ENCODE results near the gene TRIM46.
A peak's percentile ranks its signal among the peaks of the same experiment; 100 is the strongest.
"Not testable (repeated sequence)": the region's sequence is repeated elsewhere in the genome, so short reads cannot be mapped to it uniquely, and the experiment has no call there.

Gene TRIM46

DNA sequence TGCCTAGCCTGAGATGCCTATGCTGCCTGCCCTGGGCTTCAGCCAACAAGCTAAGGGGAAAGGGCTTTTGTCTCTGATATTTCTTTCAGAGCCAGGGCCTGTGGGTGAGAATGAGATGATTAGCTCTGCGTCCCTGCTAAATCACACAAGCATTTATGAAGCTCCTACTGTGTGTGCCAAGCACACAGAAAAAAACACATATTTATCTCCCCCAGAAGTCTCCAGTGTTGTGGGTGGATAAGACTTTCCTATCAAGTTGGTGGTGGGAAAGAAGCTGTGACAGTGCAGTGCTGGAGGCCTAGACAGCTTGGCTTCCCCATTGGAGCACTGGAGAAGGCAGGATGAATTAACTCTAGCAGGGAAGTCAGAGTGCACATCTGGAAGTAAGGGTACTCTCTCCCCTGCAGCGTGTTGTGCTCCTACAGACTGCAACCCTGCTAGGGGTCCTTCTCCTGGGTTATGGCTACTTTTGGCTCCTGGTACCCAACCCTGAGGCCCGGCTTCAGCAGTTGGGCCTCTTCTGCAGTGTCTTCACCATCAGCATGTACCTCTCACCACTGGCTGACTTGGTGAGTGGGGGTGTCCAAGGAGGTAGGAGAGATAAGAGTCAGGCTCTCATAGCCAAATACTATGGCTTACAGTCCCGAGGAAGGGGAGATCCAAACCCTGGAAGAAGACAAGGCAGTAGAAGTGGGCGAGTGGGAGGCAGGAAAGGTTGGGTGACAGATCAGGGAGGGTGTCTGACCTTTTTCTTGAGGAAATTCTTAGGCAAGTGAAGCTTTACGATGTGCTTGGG is 36.3 kb upstream of the TRIM46 start:
- no peak for DNase-seq

DNA sequence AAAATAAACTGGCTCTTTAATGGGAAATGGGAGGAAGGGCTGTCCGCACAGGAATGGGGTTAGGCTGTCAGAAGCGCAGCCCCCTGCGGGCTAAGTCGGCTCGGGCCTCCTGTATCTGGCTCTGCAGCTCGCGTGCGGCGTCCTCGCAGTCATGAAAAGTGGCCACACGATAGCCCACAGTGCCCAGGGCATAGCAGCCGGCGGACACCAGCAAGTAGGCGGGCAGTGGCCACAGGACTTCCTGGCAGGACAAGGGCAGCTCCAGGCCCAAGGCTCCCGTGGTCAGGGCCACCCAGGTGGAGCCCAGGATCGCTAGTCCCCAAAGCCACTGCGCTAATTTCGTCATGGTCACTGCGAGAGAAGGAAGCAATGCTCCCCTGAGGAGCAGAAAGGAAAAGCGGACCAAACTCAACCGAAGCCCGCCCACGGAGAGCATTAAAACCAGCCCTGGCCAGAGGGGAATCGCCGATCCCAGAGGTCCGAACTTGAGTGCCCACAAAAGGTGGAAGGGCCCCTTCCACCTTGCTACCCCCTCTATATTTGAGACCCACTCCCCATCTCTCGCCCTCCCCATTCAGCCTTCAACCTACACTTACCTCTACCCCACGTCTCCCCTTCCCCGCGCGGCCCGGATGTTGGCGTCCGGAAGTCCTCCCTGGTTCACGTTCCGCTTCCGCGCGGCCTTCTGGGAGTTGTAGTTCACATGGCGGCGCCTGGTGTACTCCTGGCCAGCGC is 33.6 kb upstream of the TRIM46 start, which contains the start of gene DPM3:
DPM3 (minus strand) TSS at position 637 of the 735 bp plus-strand sequence; CDS start at position 346, 291 bp downstream.
- peak; percentile 70 for DNase-seq

DNA sequence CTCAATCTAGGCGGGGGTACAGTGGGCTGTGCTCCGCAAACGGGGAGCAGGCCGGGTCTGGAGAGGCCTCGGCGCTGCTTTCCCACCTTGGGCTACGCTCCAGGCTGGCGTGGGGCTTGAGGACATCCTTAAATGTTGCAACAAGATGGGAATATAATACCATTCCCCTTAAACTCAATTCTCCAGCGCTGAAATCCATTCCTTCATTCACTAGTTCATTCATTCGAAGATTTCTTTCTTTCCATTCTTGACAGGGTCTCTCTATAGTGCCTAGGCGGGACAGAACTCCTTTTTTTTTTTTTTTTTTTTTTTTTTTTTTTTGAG is 33.1 kb upstream of the TRIM46 start:
- no peak for DNase-seq

DNA sequence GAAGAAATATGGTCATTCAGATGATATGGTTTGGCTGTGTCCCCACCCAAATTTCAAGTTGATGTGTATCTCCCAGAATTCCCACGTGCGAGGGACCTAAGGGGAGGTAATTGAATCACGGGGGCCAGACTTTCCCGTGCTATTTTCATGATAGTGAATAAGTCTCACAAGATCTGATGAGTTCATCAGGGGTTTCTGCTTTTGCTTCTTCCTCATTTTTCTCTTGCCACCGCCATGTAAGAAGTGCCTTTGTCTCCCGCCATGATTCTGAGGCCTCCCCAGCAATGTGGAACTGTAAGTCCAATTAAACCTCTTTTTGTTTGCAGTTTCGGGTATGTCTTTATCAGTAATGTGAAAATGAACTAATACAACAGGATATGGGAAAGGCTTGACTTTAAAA is 31.9 kb upstream of the TRIM46 start:
- DNase-seq = no peak

DNA sequence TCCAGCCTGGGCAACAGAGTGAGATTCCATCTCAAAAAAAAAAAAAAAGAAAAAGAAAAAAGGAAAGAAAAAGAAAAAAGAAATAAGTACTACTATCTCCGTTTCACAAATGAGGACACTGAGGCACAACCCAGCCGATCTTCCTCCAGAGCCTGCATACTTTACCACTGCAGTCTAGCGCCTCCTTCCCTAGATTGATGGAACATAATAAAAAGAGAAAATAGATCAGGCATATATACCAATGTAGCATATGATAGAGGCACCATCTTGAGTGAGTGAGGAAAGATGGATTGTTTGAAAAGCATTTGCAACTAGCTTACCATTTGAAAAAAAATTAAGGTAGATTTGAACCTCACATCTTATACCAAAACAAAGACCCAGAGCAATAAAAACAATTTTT is 28.2 kb upstream of the TRIM46 start:
- DNase-seq = no peak

DNA sequence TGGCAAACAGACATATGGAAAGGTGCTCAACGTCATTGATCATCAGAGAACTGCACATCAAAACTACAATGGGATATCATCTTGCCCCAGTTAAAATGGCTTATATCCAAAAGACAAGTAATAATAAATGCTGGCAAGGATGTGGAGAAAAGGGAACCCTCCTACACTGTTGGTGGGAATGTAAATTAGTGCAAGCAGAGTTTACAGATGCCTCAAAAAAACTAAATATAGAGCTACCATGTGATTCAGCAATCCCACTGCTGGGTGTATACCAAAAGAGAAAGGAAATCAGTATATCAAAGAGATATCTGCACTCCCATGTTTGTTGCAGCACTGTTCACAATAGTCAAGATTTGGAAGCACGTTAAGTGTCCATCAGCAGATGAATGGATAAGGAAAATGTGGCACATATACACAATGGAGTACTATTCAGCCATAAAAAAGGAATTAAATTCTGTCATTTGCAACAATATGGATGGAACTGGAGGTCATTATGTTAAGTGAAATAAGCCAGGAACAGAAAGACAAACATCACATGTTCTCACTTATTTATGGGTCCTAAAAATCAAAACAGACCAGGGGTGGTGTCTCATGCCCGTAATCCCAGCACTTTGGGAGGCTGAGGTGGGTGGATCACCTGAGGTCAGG is 17.5 kb upstream of the TRIM46 start:
- not testable (repeated sequence) for DNase-seq

DNA sequence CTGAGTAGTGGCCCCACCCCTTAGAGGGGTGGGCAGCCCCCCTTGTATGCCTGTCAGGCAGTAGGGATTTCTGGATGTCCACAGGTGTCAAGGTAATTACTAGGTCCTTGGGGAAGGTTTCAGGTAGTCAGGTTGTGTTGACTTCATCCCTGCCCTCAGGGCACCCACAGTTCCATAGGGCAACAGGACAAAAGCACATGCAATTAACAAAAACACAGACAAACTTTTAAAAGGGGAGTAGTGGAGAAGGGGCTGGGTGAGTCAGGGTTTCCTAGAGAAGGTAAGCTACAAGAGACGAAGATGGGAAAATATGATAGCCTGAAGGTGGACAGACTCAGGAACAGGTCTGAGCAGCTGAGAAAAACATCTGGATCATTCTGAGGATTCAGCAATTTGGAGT is 14.7 kb upstream of the TRIM46 start:
- DNase-seq = no peak

DNA sequence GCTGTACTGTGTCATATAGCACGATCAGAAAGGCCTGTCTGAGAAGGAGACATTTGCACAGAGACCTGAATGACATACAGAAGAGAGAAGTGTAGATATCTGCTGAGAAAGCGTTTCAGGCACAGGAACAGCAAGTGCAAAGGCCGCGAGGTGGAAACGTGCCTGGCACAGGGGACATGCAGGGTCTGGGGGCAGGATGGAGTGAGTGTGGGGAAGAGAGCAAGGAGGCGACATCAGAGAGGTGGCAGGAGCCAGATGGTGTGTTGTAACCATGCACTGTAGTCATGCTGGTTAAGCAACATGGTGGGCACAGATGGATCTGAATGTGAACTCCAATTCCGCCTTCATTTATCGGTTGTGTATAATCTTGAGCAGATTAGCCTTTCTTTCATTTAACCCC is 13.5 kb upstream of the TRIM46 start:
- DNase-seq = no peak

DNA sequence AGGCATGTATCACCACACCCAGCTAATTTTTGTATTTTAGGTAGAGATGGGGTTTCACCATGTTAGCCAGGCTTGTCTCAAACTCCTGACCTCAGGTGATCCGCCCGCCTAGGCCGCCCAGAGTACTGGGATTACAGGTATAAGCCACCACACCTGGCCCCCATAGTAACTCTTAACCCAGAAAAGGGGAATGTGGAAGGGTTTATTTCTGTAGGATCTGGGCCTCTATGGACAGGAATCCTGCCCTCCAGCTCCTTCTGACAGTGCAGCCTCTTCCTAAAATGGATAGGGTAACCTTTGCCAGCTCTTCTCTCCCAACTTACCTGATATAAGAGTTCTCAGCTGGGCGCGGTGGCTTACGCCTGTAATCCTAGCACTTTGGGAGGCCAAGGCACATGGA is 11.0 kb upstream of the TRIM46 start:
- DNase-seq = not testable (repeated sequence)

DNA sequence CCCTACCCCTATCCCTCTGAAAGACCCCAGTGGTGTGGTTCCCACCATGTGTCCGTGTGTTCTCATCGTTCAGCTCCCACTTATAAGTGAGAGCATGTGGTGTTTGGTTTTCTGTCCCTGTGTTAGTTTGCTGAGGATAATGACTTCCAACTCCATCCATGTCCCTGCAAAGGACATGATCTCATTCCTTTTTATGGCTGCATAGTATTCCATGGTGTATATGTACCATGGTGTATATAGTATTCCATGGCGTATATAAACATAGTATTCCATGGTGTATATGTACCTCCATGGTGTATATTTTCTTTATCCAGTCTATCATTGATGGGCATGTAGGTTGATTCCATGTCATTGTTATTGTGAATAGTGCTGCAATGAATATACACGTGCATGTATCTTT is 9.9 kb upstream of the TRIM46 start:
- DNase-seq = not testable (repeated sequence)

DNA sequence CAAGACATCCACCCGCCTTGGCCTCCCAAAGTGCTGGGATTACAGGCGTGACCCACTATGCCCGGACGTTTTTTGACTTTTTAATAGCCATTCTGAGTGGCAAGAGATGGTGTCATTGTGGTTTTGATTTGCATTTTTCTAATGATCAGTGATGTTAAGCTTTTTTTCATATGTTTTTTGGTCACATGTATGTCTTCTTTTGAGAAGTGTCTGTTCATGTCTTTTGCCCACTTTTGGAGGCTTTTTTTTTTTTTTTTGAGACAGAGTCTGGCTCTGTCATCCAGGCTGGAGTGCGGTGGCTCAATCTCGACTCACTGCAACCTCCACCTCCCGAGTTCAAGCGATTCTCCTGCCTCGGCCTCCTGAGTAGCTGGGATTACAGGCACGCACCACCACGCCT is 9.0 kb upstream of the TRIM46 start:
- DNase-seq = not testable (repeated sequence)

DNA sequence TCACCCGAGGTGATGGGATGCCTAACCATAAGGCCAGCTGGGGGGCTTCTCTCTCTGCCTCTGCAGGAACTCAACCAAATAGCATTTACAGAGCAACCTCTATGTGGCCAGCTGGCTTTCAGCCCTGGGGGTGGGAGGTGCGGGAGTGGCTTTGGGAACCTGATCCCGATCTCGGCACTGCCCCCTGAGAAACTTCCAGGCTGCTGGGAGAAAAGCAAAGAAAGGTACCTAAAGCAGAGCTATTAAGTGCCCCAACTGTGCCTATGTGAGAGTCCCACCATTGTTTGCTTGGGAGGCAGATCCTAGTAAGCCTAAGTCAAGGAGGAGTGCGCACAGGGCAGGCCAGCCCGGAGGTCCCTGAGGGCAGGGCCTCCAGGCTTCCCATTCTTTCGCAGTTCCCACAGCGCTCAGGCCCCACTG is 7.6 kb upstream of the TRIM46 start:
- DNase-seq = no peak

DNA sequence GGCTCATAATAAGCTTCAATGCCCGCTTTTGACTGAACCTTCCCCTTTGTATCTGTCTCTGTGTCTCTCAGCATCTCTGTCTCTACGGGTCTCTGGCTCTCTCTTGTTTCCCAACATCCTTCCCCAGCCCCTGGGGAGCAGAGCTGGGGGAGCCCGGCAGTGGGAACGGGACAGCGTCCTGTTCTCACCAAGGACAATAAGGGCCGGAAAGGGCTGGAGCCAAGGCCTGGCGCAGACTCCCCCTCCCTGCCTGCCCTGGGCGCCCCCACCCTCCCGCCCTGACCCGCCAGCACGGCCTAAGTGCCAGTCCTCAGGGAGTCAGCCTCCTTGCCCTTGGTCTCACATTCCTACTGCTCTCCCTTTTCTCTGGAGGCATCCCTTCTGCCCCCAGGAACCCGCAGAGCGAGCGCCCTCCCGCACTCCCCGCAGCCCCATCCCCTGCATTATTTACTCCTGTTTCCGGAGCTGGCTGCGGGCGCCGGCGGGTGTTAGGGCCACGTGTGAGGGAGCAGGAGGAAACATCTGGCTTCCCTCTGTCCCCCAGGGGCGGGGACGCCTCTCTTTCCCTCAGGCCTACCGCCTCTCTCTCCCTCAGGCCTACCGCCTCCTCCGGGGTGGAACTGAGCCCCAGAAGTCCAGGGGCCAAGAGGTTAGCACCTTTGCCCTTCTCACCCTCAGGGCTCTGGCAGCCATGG is 7.0 kb upstream of the TRIM46 start:
- no peak for DNase-seq

DNA sequence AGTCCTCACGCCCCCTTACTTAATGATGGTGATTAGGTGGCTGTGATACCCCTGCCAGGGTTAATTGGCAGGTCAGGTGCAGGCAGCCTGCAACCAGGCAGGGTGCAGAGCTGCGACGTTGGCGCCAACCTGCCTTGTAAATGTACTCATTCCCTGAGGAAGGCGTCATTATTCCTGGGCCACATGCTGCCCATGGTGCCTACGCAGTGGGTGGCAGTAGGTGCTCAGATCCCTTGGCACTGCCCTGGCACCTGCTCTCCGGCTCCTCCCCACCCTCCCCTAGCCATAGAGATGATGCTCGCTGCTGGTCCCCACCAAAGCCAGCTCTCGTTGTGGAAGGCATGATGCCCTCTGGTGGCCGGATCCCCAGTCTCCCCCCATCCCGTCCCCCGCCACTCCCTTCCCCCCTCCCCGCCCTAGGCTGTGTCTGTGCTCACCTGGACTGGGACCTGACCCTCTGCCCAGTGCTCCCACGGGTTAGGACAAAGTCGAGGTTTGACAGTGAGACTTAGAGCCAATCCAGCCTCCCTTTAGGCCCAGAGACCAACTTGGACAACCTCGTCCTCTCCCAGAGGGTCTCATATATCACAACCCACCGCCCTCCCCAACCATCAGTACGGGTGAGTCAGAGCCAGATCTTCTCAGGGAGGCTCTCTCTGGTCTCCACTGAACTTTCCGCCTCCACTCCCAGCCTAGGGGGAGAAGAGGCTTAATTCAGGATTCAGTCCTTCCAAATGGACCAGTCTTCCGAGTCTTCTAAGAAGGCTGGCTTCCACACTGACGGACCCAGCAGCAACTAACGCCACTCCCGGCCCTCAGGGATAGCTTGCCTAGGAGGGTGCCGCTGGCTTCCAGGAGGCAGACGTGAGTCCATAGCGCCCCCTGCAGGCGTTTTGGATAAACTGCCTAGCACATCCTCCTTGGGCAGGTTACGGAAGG is 6.2 kb upstream of the TRIM46 start:
- DNase-seq = peak; percentile 89

DNA sequence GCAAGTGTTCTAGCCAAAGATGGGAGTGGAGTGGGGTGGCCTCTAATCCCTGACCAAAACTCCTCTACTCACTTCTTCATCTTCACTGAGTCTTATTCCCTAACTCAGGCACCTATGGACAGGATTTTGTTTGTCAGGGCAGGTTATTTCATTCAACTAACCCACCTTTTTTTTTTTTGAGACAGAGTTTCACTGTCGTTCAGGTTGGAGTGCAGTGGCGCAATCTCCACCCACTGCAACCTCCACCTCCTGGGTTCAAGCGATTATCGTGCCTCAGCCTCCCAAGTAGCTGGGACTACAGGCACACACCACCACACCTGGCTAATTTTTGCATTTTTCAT is 5.6 kb upstream of the TRIM46 start:
- DNase-seq = not testable (repeated sequence)

DNA sequence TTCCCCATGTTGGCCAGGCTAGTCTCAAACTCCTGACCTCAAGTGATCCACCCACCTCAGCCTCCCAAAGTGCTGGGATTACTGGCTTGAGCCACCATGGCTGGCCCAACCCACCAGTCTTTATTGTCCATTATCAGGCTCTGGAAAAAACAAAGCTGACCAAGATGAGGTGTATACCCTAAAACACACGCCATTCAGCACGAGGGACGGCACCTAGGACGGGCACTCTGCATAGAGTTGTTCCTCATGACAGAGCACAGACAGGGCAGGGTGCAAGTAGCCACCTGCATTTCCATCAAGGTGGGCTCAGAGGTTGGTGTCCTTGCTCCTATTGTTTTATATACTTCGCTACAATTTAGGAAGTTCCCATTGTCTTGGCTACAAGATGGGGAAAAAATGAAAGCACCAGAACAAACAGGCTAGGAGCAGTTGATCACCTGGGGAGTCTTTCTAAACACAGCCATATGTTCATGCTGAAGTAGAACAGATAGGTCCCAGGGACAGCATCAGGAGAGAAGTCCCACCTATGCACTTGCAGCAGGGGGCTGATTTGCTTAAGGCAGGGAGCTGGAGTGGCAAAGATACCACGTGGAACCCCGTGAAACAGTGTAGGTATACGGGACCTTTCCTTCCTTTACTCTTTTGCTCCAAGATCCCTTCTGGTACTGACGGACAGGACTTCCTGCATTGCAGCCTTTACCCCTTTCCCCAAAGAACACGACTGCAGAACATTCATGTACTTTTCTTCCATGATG is 5.0 kb upstream of the TRIM46 start:
- DNase-seq = no peak

DNA sequence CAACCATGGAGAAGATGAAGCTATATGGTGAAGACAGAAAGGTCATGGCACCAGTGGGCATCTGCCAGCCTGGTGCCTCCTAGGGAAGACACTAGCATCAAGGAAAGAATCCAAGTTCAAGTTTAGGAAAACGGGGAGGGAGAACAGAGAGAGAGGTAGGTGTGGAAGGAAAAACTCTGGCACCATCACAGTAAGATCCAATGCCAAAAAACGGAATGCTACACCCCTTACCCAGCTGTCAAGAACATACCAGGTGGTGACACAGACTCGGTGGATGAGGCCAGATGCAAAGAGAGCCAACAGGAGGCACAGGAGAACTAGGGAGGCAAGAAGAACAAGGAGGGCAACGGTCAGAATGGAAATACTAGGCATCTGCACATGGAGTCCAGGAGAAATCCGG is 4.1 kb upstream of the TRIM46 start:
- DNase-seq = no peak

DNA sequence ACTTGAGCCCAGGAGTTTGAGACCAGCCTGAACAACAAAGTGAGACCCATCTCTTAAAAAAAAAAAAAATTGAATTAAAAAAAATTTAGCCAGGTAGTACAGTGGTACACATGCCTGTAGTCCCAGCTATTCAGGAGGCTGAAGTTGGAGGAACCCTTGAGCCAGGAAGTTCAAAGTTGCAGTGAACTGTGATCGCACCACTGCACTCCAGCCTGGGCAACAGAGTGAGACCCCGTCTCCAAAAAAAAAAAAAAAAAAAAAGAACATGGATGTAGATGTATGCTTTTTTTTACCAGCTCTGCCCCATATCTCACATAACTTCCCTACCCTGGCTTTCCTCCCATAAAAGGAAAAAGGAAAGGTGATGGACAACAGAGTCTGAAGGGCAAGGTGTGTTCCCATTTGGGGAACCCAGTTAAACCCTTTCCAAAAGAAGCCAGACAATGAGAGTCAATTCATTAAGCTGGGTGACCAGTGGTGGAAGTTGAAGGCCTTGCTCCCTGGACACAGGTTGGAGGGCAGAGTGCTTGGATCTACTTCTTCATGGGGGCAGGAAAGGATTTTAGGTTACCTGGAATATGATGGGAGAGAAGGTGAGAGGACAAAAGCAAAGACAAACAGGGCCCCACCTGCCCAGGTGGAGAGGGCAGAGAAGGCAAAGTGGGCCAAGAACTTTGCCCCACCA is 3.4 kb upstream of the TRIM46 start:
- no peak for DNase-seq

DNA sequence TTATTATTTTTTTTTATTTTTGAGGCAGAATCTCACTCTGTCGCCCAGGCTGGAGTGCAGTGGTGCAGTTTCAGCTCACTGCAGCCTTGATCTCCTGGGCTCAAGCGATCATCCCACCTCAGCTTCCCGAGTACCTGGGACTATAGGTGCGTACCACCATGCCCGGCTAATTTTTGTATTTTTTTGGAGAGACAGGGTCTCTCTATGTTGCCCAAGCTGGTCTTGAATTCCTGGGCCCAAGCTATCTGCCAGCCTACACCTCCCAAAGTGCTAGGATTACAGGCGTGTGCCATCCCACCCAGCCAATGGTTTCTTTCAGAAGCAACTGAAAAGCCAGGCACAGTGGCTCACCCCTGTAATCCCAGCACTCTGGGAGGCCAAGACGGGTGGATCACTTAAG is 2.8 kb upstream of the TRIM46 start:
- no peak for DNase-seq

DNA sequence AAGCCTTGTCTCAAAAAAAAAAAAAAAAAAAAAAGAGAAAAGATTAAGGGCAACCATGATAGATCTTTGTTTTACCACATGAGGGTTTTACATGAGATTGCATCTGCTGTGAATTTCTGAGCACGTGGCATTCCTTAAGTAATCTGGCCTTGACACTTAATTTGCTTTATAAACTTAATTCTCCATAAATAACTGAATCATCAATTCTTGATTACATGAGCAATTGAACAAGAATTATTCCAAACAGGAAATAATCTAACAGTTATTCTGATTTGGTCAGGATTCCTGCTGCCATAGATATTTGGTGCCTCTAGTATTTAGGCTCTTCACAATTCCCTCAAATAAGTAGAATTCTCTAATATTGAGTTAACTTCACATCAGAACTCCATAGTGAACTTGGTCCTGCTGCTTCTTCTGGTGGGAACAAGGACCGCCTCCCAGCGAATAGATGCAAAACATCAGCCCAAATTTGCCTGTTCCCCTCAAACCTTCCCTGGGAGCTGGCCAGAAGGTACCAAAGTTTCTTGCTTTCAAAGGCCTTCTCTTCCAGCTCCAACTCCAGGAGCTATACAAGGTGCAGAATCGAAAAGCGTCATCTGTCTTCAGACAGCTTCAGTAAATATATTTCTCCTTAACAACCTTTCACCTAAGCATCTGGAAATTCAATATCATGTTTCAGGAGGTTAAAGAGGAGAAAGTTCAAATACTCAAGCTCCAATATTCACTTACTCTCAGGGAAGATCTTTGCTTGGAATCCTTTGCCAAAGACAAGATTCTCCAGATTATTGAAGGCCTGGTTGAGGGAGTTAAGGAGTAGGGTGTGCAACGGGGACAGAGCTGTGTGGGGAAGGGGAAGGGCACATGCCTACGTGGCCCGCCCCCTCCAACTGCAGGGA is 1.6 kb upstream of the TRIM46 start:
- DNase-seq = no peak
